CD4-positive, CD25-positive, alpha-beta regulatory T cell (primary cell): ENCODE data around the gene GEN1. TPM values are rescaled to one million over a fixed set of nuclear protein-coding genes. Genes with fewer than 3 reads are reported as not detected.

Experiments used
- ATAC-seq, 2 donors: fragments of 150-1000 bp; cut with Tn5 transposase; one replicate each; pipeline ENCODE4 v1.10.0; 2021; ENCODE audit warnings: low read depth in 2 of 2, moderate number of reproducible peaks in 2 of 2, moderate library complexity in 1 of 2
- DNase-seq, 3 donors: peaks; one replicate each; pipeline versions ENCODE4 v3.0.0 to v3.0.0-alpha.2; 2012 to 2022; ENCODE audit warnings: mixed read lengths in 1 of 3
- H3K27ac ChIP-seq: one replicate; pipeline ENCODE4 v1.7.0; 2013; ENCODE audit warnings: mild to moderate bottlenecking, low read length; ENCODE audit not compliant: insufficient read depth, poor library complexity, severe bottlenecking
- H3K27me3 ChIP-seq: one replicate; pipeline ENCODE4 v1.7.0; 2013; ENCODE audit warnings: low read length; ENCODE audit not compliant: control insufficient read depth, insufficient read depth
- H3K36me3 ChIP-seq: one replicate; pipeline ENCODE4 v1.7.0; 2013; ENCODE audit warnings: mild to moderate bottlenecking, low read length, moderate library complexity; ENCODE audit not compliant: control insufficient read depth, insufficient read depth
- H3K4me1 ChIP-seq: 2 replicates; pipeline ENCODE4 v1.7.0; 2013; ENCODE audit warnings: mild to moderate bottlenecking, low read length; ENCODE audit not compliant: insufficient read depth, control insufficient read depth, poor library complexity, severe bottlenecking
- H3K4me3 ChIP-seq: one replicate; pipeline ENCODE4 v1.7.0; 2013; ENCODE audit warnings: low read depth, mild to moderate bottlenecking, low read length, moderate library complexity
- H3K9me3 ChIP-seq, 2 experiments: 1 replicate in 1 of 2; 2 replicates in 1 of 2; pipeline ENCODE4 v1.7.0; 2013; ENCODE audit warnings: low read length in 2 of 2, mild to moderate bottlenecking in 1 of 2, moderate library complexity in 1 of 2; ENCODE audit not compliant: control insufficient read depth in 2 of 2
- H3K27ac Mint-ChIP-seq, 3 donors: one replicate each; pipeline ENCODE4 v1.8.0; 2020 to 2022; ENCODE audit warnings: mild to moderate bottlenecking in 3 of 3, mixed read lengths in 3 of 3, moderate library complexity in 2 of 3
- H3K27me3 Mint-ChIP-seq: one replicate; pipeline ENCODE4 v1.8.0; 2022; ENCODE audit warnings: mild to moderate bottlenecking, mixed read lengths
- H3K36me3 Mint-ChIP-seq: one replicate; pipeline ENCODE4 v1.8.0; 2020; ENCODE audit warnings: mixed read lengths
- H3K4me1 Mint-ChIP-seq, 4 donors: one replicate each; pipeline ENCODE4 v1.8.0; 2020 to 2022; ENCODE audit warnings: mixed read lengths in 4 of 4, mild to moderate bottlenecking in 1 of 4
- H3K4me3 Mint-ChIP-seq, 4 donors: one replicate each; pipeline ENCODE4 v1.8.0; 2020 to 2022; ENCODE audit warnings: mild to moderate bottlenecking in 4 of 4, mixed read lengths in 4 of 4, moderate library complexity in 3 of 4
- H3K9me3 Mint-ChIP-seq, 7 donors: one replicate each; pipeline ENCODE4 v1.8.0; 2020 to 2022; ENCODE audit warnings: mixed read lengths in 7 of 7, mild to moderate bottlenecking in 3 of 7, moderate library complexity in 2 of 7
- polyA plus RNA-seq, 4 donors: library from polyadenylated mRNA; unstranded; fragments of 300-500 nt; fragmentation: Illumina TruSeq; gene quantifications; one replicate each; pipeline ENCODE4 v1.2.3, GENCODE V29; 2021
- total RNA-seq: library from RNA; stranded (reverse); gene quantifications from one replicate; pipeline ENCODE4 v1.2.3, GENCODE V29; 2022

The GEN1 gene
- total and polyA plus RNA-seq, 5 donors from 2014 or later: 0.94 to 11.2 (median 2.0) TPM

DNA sequence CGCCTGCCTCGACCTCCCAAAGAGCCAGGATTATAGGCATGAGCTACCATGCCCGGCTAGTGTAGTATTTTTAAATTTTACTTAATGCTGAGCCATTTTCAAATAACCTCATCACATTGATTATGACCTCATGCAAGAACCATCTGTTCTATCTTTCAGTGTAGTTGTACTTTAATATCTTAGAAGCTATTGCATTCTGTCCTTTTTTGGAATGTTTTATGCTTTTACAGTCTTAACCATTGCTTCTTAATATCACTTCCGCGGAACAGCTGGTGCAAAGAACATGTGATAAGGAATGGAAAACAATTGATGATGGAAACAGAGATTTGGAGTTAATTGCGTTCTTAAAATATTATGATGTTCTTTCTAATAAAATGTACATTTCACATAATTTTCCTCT, 2.7 kb downstream of the GEN1 start:
- Mint-ChIP-seq H3K9me3 (no peaks in the 10 kb centered on the region), H3K36me3 (no peaks in the 10 kb centered on the region), H3K4me1 (peaks cover 19 to 49% (median 30%) of the 10 kb centered on the region in 4 donors), H3K27ac (no peak overlapping the region), H3K4me3 (no peak overlapping the region), H3K27me3 (no peaks in the 10 kb centered on the region)
- H3K27me3 ChIP-seq: no peaks in the 10 kb centered on the region
- H3K27ac ChIP-seq: no peak overlapping the region
- H3K9me3 ChIP-seq: no peaks in the 10 kb centered on the region
- H3K4me3 ChIP-seq: no peak overlapping the region
- H3K4me1 ChIP-seq: peaks cover 23% of the 10 kb centered on the region
- H3K36me3 ChIP-seq: no peaks in the 10 kb centered on the region
- DNase-seq (no peak), ATAC-seq (no peak)

DNA sequence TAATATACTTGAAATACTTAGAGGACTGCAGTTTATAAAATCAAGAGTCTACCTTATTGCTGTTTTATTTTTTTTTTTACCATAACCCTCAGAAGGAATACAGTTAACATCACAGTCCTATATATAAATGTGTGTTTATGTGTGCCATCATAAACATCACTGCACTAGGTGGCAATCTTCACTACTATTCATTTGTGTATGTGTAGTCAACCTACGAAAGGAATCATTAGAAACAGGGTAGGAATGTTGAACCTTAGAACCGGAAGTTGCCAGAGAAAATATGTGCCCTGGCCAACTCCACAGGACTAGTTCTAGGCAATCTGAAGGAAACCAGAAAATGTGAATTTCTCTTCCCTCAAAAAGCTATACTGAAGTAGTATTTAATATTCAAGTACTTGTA, 3.4 kb downstream of the GEN1 start:
- H3K27ac Mint-ChIP-seq: no peak overlapping the region
- peak overlapping the region in 1 of 4 donors; percentile 60 for H3K4me3 Mint-ChIP-seq
- Histone ChIP-seq H3K4me3 (no peak overlapping the region), H3K4me1 (peaks cover 19% of the 10 kb centered on the region), H3K9me3 (no peaks in the 10 kb centered on the region), H3K27ac (no peak overlapping the region), H3K36me3 (no peaks in the 10 kb centered on the region), H3K27me3 (no peaks in the 10 kb centered on the region)
- no peaks in the 10 kb centered on the region for H3K9me3 Mint-ChIP-seq
- H3K36me3 Mint-ChIP-seq: no peaks in the 10 kb centered on the region
- H3K4me1 Mint-ChIP-seq: peaks cover 14 to 43% (median 24%) of the 10 kb centered on the region in 4 donors
- DNase-seq (no peak), ATAC-seq (no peak)
- no peaks in the 10 kb centered on the region for H3K27me3 Mint-ChIP-seq

DNA sequence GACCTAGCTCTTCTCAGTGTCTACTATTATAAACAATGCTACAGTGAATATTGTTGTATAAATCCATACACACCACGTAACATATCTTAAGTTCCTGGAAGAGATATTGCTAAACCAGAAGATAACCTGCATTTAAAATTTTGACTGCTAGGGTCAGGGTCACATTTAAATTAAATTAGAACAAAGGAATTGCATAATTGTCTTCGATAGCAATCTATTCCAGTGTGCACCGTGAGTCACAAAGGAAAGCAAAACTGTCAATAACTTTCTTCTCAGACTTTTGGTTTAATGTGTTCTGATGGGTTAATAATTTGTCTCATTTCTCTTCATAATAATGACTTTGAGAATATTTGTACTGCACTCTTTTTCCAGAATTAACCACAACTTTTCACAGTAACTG, 4.2 kb downstream of the GEN1 start:
- Mint-ChIP-seq H3K4me1 (peaks cover 7 to 36% (median 16%) of the 10 kb centered on the region in 4 donors), H3K27me3 (no peaks in the 10 kb centered on the region), H3K36me3 (no peaks in the 10 kb centered on the region), H3K9me3 (no peaks in the 10 kb centered on the region), H3K4me3 (peak overlapping the region in 1 of 4 donors; percentile 63), H3K27ac (no peak overlapping the region)
- Histone ChIP-seq H3K36me3 (no peaks in the 10 kb centered on the region), H3K4me3 (peak overlapping the region; percentile 5), H3K4me1 (peaks cover 11% of the 10 kb centered on the region), H3K27ac (no peak overlapping the region), H3K27me3 (no peaks in the 10 kb centered on the region), H3K9me3 (no peaks in the 10 kb centered on the region)
- ATAC-seq (no peak), DNase-seq (no peak)

DNA sequence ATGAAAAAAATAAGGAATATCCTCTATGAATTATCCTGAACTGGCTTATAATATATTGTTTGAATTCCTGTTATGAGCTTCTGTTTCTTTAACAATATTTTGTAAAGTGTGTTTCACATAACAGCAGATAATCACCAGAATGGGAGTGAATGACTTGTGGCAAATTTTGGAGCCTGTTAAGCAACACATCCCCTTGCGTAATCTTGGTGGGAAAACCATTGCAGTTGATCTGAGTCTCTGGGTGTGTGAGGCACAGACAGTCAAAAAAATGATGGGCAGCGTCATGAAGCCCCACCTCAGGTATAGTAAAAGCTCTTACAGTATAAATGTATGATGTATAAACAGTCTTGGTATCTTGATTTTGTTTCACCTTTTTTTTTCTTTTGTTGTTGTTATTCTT, 5.9 kb downstream of the GEN1 start:
- ATAC-seq (no peak), DNase-seq (no peak)
- H3K27ac Mint-ChIP-seq: no peak overlapping the region
- H3K36me3 ChIP-seq: no peaks in the 10 kb centered on the region
- no peaks in the 10 kb centered on the region for H3K9me3 ChIP-seq
- peaks cover 5 to 28% (median 13%) of the 10 kb centered on the region in 4 donors for H3K4me1 Mint-ChIP-seq
- no peaks in the 10 kb centered on the region for H3K27me3 ChIP-seq
- H3K27me3 Mint-ChIP-seq: no peaks in the 10 kb centered on the region
- H3K4me3 Mint-ChIP-seq: peak overlapping the region in 1 of 4 donors; percentile 53
- H3K4me3 ChIP-seq: no peak overlapping the region
- no peaks in the 10 kb centered on the region for H3K36me3 Mint-ChIP-seq
- H3K4me1 ChIP-seq: peaks cover 6% of the 10 kb centered on the region
- H3K27ac ChIP-seq: no peak overlapping the region
- no peaks in the 10 kb centered on the region for H3K9me3 Mint-ChIP-seq

DNA sequence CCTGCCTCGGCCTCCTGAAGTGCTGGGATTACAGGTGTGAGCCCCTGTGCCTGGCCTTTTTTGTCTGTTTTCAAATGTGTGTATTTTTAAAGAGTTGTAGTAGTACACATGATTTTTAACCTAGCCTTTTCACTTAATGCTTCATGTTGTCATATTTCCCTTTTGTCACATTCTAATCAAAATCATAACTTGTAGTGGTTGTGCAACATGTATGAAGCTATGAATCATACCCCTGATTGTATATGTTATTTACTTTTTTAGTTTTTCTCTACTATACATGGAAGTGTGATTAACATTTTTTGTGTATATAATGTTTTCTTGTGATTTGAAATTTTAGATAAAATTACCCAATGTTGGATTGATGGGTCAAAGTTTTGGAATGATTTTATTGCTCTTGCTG, 8.5 kb downstream of the GEN1 start:
- H3K4me1 ChIP-seq: no peaks in the 10 kb centered on the region
- Mint-ChIP-seq H3K4me1 (peaks cover 0 to 21% (median 10%) of the 10 kb centered on the region in 4 donors), H3K27me3 (no peaks in the 10 kb centered on the region), H3K4me3 (no peak overlapping the region), H3K27ac (peak overlapping the region in 1 of 3 donors; percentile 2), H3K9me3 (no peaks in the 10 kb centered on the region), H3K36me3 (no peaks in the 10 kb centered on the region)
- H3K9me3 ChIP-seq: no peaks in the 10 kb centered on the region
- H3K36me3 ChIP-seq: peaks cover 2% of the 10 kb centered on the region
- H3K4me3 ChIP-seq: no peak overlapping the region
- no peak overlapping the region for H3K27ac ChIP-seq
- no peaks in the 10 kb centered on the region for H3K27me3 ChIP-seq
- ATAC-seq (no peak), DNase-seq (no peak)

DNA sequence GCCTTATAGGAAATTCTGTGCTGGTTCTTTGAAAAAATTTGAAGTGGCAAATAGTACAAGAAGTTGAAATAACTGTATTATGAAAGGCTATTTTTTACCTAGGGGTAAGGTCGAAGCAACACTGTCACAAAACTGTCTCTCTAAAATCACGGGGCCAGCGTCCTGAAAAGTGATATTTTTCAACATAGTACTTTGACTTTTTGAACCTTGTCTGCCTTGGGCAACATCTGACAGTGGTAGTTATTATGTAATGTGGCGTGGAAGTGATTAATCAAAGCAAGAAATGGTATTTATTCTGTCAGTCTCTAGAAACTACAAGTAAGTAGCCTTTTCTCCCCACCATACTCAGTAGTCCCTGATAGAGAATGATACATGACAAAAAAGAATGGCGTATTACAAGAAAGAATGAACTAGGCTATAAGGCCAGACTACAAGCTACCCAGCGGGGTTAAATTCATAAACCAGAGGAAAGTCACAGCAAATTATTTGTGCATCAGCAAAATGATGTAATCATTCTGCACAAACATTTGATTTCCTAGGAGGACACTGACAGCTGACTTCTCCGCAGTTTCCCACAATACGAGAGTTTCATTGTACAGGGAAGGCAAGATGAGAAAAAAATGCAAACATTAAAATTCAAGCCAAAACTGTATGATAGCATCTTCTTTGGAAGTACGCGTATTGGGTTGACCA, 9.8 kb downstream of the GEN1 start:
- H3K4me1 Mint-ChIP-seq: peaks cover 0 to 10% (median 3%) of the 10 kb centered on the region in 4 donors
- Histone ChIP-seq H3K9me3 (no peaks in the 10 kb centered on the region), H3K36me3 (peaks cover 2% of the 10 kb centered on the region), H3K4me1 (no peaks in the 10 kb centered on the region), H3K4me3 (no peak overlapping the region), H3K27me3 (no peaks in the 10 kb centered on the region), H3K27ac (no peak overlapping the region)
- DNase-seq (no peak), ATAC-seq (no peak)
- peaks cover 3% of the 10 kb centered on the region for H3K36me3 Mint-ChIP-seq
- H3K27me3 Mint-ChIP-seq: no peaks in the 10 kb centered on the region
- H3K27ac Mint-ChIP-seq: no peak overlapping the region
- no peak overlapping the region for H3K4me3 Mint-ChIP-seq
- no peaks in the 10 kb centered on the region for H3K9me3 Mint-ChIP-seq

DNA sequence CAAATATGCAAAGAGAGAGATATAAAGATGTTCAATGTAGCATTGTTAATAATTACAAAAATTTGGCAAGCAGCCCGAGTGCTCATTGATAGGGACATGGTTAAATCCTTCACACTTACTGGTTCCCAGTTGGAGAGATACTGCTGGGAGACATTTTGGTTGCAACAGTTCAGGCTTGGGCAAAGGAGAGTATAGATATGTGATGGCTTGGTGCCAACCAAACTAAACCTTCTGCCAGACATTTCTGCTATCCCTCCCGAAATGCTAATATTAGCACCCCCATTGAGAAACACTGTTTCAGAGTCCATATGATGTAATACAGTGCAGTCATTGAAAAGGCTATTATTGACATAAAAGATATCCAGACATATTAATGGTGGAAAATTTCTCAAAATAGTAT, 11.5 kb downstream of the GEN1 start:
- ATAC-seq (no peak), DNase-seq (no peak)
- Mint-ChIP-seq H3K27ac (no peak overlapping the region), H3K4me3 (no peak overlapping the region), H3K27me3 (no peaks in the 10 kb centered on the region), H3K36me3 (peaks cover 3% of the 10 kb centered on the region), H3K4me1 (no peaks in the 10 kb centered on the region), H3K9me3 (no peaks in the 10 kb centered on the region)
- no peaks in the 10 kb centered on the region for H3K27me3 ChIP-seq
- H3K4me1 ChIP-seq: no peaks in the 10 kb centered on the region
- H3K9me3 ChIP-seq: no peaks in the 10 kb centered on the region
- no peak overlapping the region for H3K4me3 ChIP-seq
- H3K27ac ChIP-seq: no peak overlapping the region
- peaks cover 2% of the 10 kb centered on the region for H3K36me3 ChIP-seq

DNA sequence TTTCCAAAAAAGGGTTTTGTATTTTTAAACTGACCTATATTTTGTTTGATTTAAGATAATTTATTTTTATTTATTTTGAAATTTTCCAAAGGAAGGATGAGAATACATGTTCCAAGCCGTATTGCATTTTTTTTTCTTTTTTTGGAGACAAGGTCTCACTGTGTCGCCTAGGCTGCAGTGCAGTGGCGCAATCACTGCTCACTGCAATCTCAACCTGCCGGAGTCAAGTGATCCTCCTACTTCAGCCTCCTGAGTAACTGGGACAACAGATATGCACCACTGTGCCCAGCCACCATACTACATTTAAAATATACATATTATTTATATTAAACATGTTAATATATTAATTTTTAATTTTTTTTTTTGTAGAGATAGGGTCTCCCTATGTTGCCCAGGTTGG, 15.0 kb downstream of the GEN1 start:
- no peak overlapping the region for H3K27ac ChIP-seq
- DNase-seq (no peak), ATAC-seq (no peak)
- Mint-ChIP-seq H3K9me3 (no peaks in the 10 kb centered on the region), H3K27ac (no peak overlapping the region), H3K4me3 (no peak overlapping the region), H3K36me3 (peaks cover 14% of the 10 kb centered on the region), H3K27me3 (no peaks in the 10 kb centered on the region), H3K4me1 (no peaks in the 10 kb centered on the region)
- H3K4me1 ChIP-seq: no peaks in the 10 kb centered on the region
- H3K27me3 ChIP-seq: no peaks in the 10 kb centered on the region
- H3K9me3 ChIP-seq: no peaks in the 10 kb centered on the region
- peaks cover 2% of the 10 kb centered on the region for H3K36me3 ChIP-seq
- no peak overlapping the region for H3K4me3 ChIP-seq
